Superior temporal gyrus (tissue), 1 donor: Measurements from ENCODE around the gene TMEM125.

Experiments used
- DNase-seq: peaks from one replicate; pipeline ENCODE4 v3.0.0-alpha.2; 2016; ENCODE audit errors: extremely low spot score

TMEM125 gene

GRCh38 chr1:43312212-43312623, 42.4 kb downstream of the TMEM125 start:
- DNase-seq: no peak

DNA sequence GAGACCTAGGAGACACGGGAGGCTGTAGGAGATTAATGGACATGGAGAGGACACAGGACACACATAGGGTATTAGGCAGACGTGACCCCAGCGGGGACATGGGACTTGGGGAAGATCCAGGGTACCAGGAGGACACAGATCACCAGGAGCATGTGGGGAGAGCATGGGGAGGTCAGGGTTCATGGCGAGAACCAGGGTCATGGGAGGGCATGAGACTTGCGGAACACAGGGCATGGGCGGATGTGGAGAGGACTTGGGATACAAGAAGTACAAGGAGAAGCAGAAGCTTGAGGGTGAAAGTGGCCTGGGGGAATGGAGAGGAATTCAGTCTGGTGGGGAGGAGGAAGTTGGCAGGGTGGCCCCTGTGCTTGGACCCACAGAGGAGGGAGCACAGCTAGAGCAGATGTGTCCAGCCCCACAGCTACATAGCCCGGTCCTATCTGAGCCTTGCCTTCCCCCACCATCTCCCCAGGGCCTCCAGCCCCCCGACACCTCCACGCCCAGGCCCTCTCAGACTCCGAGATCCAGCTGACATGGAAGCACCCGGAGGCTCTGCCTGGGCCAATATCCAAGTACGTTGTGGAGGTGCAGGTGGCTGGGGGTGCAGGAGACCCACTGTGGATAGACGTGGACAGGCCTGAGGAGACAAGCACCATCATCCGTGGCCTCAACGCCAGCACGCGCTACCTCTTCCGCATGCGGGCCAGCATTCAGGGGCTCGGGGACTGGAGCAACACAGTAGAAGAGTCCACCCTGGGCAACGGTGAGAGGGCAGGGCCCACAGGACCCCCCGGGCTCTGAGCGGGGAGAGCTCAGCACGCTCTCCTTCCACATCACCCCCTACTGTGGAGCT, 43.1 kb downstream of the TMEM125 start:
- no peak for DNase-seq

- no peak for DNase-seq
These were observed 44.0 kb downstream of the TMEM125 start for GRCh38 chr1:43313771-43314170.

DNA sequence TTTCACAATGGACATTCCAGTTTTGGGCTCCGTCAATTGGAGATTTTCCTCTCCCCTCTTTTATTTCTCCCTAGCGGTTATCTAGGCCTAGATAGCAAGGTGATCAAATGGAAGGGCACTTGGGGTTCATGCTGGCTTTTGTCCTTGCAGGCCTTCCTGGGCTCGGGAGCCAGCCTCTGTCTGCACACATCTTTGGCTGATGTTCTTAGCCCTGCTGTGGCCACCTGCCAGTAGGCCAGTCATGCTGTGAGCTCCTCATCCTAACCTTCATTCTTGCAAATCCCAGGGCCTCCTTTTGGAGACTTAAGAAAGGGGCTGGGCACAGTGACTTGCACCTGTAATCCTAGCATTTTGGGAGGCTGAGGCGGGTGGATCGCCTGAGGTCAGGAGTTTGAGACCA, 44.5 kb downstream of the TMEM125 start:
- DNase-seq: no peak

GRCh38 chr1:43315481-43315880, 45.7 kb downstream of the TMEM125 start:
- DNase-seq: peak; percentile 83

- peak; percentile 20 for DNase-seq
These were observed 46.4 kb downstream of the TMEM125 start for GRCh38 chr1:43315963-43316737.

GRCh38 chr1:43316738-43317520, 47.1 kb downstream of the TMEM125 start:
- no peak for DNase-seq

- peak; percentile 86 for DNase-seq
These were observed 48.2 kb downstream of the TMEM125 start for GRCh38 chr1:43317817-43318471.

DNA sequence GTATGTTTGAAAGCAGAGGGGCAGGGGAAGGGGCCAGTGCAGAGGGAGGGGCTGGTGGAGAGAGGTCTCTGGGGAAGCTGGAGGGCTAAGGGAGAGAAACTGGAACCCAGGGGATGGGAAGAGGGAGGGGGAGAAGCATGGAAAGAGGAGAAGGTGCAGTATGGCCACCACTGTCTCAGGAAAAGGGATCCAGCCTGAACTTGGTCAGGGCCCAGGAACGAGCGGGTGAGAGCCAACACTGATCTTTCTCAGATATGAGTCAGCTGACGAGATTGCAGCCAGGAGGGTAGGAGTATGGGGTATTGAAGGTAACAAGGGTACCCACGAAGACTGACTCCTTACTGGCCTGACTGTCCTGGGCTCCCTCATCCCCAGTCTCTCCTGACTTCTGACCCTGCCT, 49.0 kb downstream of the TMEM125 start:
- DNase-seq: no peak

GRCh38 chr1:43319288-43319687, 49.5 kb downstream of the TMEM125 start:
- no peak for DNase-seq

GRCh38 chr1:43319766-43320165, 50.0 kb downstream of the TMEM125 start:
- DNase-seq: no peak

DNA sequence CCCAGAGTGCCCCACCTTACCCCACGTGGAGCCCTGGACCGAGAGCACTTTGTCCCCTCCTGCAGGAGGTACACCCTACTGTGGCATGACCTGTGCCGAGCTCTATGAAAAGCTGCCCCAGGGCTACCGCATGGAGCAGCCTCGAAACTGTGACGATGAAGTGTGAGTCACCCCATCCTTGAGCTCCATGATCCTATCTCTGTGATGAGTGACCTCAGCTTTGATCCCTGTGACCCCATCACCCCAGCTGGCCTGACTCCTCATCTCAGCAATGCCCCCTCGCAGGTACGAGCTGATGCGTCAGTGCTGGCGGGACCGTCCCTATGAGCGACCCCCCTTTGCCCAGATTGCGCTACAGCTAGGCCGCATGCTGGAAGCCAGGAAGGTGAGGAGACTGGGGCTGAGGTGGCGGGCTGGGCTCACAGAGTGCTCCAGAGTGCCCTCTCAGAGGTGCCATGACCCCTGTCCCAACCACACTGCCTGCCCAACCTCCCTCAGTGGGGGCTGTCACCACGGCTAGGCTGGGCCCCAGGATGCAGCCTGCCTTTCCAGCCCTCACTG, 51.6 kb downstream of the TMEM125 start:
- DNase-seq: no peak

DNA sequence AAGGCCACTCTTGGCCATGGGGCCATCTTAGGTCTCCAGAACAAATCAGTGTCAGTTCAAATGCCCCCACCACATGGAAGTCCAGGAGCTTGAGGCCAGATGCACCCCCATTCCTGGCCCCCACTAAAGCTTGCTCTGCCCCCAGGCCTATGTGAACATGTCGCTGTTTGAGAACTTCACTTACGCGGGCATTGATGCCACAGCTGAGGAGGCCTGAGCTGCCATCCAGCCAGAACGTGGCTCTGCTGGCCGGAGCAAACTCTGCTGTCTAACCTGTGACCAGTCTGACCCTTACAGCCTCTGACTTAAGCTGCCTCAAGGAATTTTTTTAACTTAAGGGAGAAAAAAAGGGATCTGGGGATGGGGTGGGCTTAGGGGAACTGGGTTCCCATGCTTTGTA, 52.7 kb downstream of the TMEM125 start:
- no peak for DNase-seq
